Upper lobe of left lung (tissue), 6 donors: ENCODE results near the gene EP300. TPM values are rescaled to one million over a fixed set of nuclear protein-coding genes. Genes with fewer than 3 reads are reported as not detected.
"Not testable (repeated sequence)": the region's sequence is repeated elsewhere in the genome, so short reads cannot be mapped to it uniquely, and the experiment has no call there.

ENCODE experiments used
- ATAC-seq, 2 donors: fragments of 200-7000 bp; cut with Tn5 transposase; one replicate each; pipeline ENCODE4 v1.9.1; 2022; ENCODE audit warnings: mild to moderate bottlenecking in 2 of 2, moderate library complexity in 2 of 2; ENCODE audit not compliant: low FRiP score in 2 of 2
- DNase-seq, 2 donors: peaks; one replicate each; pipeline ENCODE4 v3.0.0-alpha.2; 2019 to 2020
- H3K27ac ChIP-seq, 4 donors: fragments of 200-600 bp; sonication (generic); one replicate each; pipeline ENCODE4 v1.5.1; 2016 to 2019
- H3K27me3 ChIP-seq, 4 donors: fragments of 200-600 bp; sonication (generic); one replicate each; pipeline ENCODE4 v1.5.1; 2017 to 2019
- H3K36me3 ChIP-seq, 4 donors: fragments of 200-600 bp; sonication (generic); one replicate each; pipeline ENCODE4 v1.5.1; 2016 to 2019
- H3K4me1 ChIP-seq, 4 donors: fragments of 200-600 bp; sonication (generic); one replicate each; pipeline ENCODE4 v1.5.1; 2018 to 2019
- H3K4me3 ChIP-seq, 4 donors: fragments of 200-600 bp; sonication (generic); one replicate each; pipeline ENCODE4 v1.5.1; 2017 to 2019; ENCODE audit warnings: mild to moderate bottlenecking in 2 of 4, moderate library complexity in 1 of 4
- H3K9me3 ChIP-seq, 4 donors: fragments of 200-600 bp; sonication (generic); one replicate each; pipeline ENCODE4 v1.5.1; 2018 to 2019
- CTCF ChIP-seq, 6 experiments: fragments of 450-650 bp in 4 of 6; fragments of 200-600 bp in 2 of 6; sonication (generic) in 2 of 6; IDR thresholded peaks; one replicate each; pipeline ENCODE4 v1.5.1; 2016 to 2019; ENCODE audit warnings: antibody characterized with exemption in 6 of 6
- EP300 ChIP-seq, 4 donors: sonication (generic); formaldehyde crosslinking; IDR thresholded peaks; one replicate each; pipeline ENCODE4 v1.5.1; 2017; ENCODE audit warnings: antibody characterized with exemption in 4 of 4, control low read depth in 2 of 4
- POLR2A ChIP-seq, 4 donors: fragments of 450-650 bp; IDR thresholded peaks; one replicate each; pipeline ENCODE4 v1.5.1; 2016 to 2017; ENCODE audit warnings: antibody characterized with exemption in 4 of 4, mild to moderate bottlenecking in 2 of 4
- POLR2AphosphoS5 ChIP-seq, 2 donors: sonication (generic); formaldehyde crosslinking; IDR thresholded peaks; one replicate each; pipeline ENCODE4 v1.5.1; 2017; ENCODE audit warnings: antibody characterized with exemption in 2 of 2
- WGBS, 2 donors: methylation state at CpG; one replicate each; pipeline ENCODE4 v1.1.5; 2017 to 2018; 5-methylcytosine and 5-hydroxymethylcytosine counted together
- total RNA-seq, 6 donors: library from RNA; depleted of rRNA in 4 of 6; stranded (reverse); fragments of >200 nt in 4 of 6; gene quantifications; one replicate each; pipeline versions ENCODE4 v1.1.0 to v1.2.1, GENCODE V29; 2016 to 2021
- donor health status: DM: no; HTN: no; CAD: no; lungs with moderate emphysema.
- donor health status: DM: no; HTN: yes; CAD: no; lungs with severe emphysema.

The EP300 gene
- total RNA-seq, 6 donors from 2014 or later, result 66.3 to 257 (median 86.1) TPM

- Histone ChIP-seq H3K4me3 (no peak overlapping the region), H3K36me3 (peaks cover 57 to 100% (median 86%) of the 10 kb centered on the region in 4 donors), H3K4me1 (peaks cover 0 to 11% (median 0%) of the 10 kb centered on the region in 4 donors), H3K27ac (peak overlapping the region in 3 of 4 donors; percentile 32 to 66 (median 40)), H3K9me3 (no peaks in the 10 kb centered on the region), H3K27me3 (no peaks in the 10 kb centered on the region)
- no peak for TF ChIP-seq POLR2AphosphoS5 (IDR thresholded peaks at IDR 0.05)
- TF ChIP-seq POLR2A (IDR thresholded peaks at IDR 0.05), result no peak
- no peak for TF ChIP-seq CTCF (IDR thresholded peaks at IDR 0.05)
- no peak for TF ChIP-seq EP300 (IDR thresholded peaks at IDR 0.05)
- WGBS, 2 donors, result 64 to 65% methylated on average over 3 of the region's 3 CpGs
- DNase-seq, result no peak
- ATAC-seq, result peak in 1 of 2 donors; percentile 82
Measured at GRCh38 chr22:41171996-41172395, 79.6 kb downstream of the EP300 start.

GRCh38 chr22:41175546-41175945 is 83.2 kb downstream of the EP300 start:
- ATAC-seq, result no peak
- 45 to 48% methylated on average over 2 of the region's 2 CpGs for WGBS, 2 donors
- peaks cover 0 to 11% (median 0%) of the 10 kb centered on the region in 4 donors for H3K4me1 ChIP-seq
- DNase-seq, result no peak
- H3K27ac ChIP-seq, result peak overlapping the region in 1 of 4 donors; percentile 0
- H3K9me3 ChIP-seq, result no peaks in the 10 kb centered on the region
- no peak overlapping the region for H3K4me3 ChIP-seq
- peaks cover 52 to 100% (median 85%) of the 10 kb centered on the region in 4 donors for H3K36me3 ChIP-seq
- TF ChIP-seq POLR2AphosphoS5 (IDR thresholded peaks at IDR 0.05), result no peak
- no peaks in the 10 kb centered on the region for H3K27me3 ChIP-seq

- H3K27ac ChIP-seq, result no peak overlapping the region
- no peaks in the 10 kb centered on the region for H3K27me3 ChIP-seq
- TF ChIP-seq POLR2AphosphoS5 (IDR thresholded peaks at IDR 0.05), result no peak
- no peaks in the 10 kb centered on the region for H3K9me3 ChIP-seq
- H3K36me3 ChIP-seq, result peaks cover 49 to 85% (median 73%) of the 10 kb centered on the region in 4 donors
- H3K4me3 ChIP-seq, result no peak overlapping the region
- 88 to 90% methylated on average over 12 to 15 of the region's 15 CpGs for WGBS, 2 donors
- ATAC-seq (peak in 1 of 2 donors; percentile 11), DNase-seq (peak in 1 of 2 donors; percentile 46)
- H3K4me1 ChIP-seq, result peaks cover 0 to 11% (median 6%) of the 10 kb centered on the region in 4 donors
Measured at GRCh38 chr22:41177040-41177621, 84.7 kb downstream of the EP300 start.

- H3K36me3 ChIP-seq, result peaks cover 48 to 78% (median 67%) of the 10 kb centered on the region in 4 donors
- TF ChIP-seq EP300 (IDR thresholded peaks at IDR 0.05), result no peak
- TF ChIP-seq CTCF (IDR thresholded peaks at IDR 0.05), result no peak
- H3K27me3 ChIP-seq, result no peaks in the 10 kb centered on the region
- H3K4me1 ChIP-seq, result peaks cover 0 to 8% (median 6%) of the 10 kb centered on the region in 4 donors
- no peaks in the 10 kb centered on the region for H3K9me3 ChIP-seq
- 90 to 95% methylated on average over 4 to 9 of the region's 9 CpGs for WGBS, 2 donors
- no peak overlapping the region for H3K4me3 ChIP-seq
- no peak for ATAC-seq
- no peak overlapping the region for H3K27ac ChIP-seq
- DNase-seq, result peak in 1 of 2 donors; percentile 46
Measured at GRCh38 chr22:41177622-41178424, 85.4 kb downstream of the EP300 start.

- 80 to 82% methylated on average over 8 of the region's 8 CpGs for WGBS, 2 donors
Measured at GRCh38 chr22:41178425-41178975, 86.1 kb downstream of the EP300 start.

GRCh38 chr22:41180362-41180761 is 88.0 kb downstream of the EP300 start:
- ATAC-seq, H3K4me1 ChIP-seq: not testable (repeated sequence)

More at GRCh38 chr22:41178425-41178975, 86.1 kb downstream of the EP300 start:
- Histone ChIP-seq H3K27ac (no peak overlapping the region), H3K36me3 (peaks cover 45 to 72% (median 60%) of the 10 kb centered on the region in 4 donors), H3K4me1 (peaks cover 0 to 8% (median 6%) of the 10 kb centered on the region in 4 donors), H3K27me3 (no peaks in the 10 kb centered on the region), H3K4me3 (no peak overlapping the region), H3K9me3 (no peaks in the 10 kb centered on the region)
- no peak for DNase-seq
- ATAC-seq, result peak in 1 of 2 donors; percentile 12
- TF ChIP-seq EP300 (IDR thresholded peaks at IDR 0.05), result no peak
- no peak for TF ChIP-seq POLR2A (IDR thresholded peaks at IDR 0.05)
- TF ChIP-seq CTCF (IDR thresholded peaks at IDR 0.05), result no peak
- TF ChIP-seq POLR2AphosphoS5 (IDR thresholded peaks at IDR 0.05), result no peak

More at GRCh38 chr22:41180362-41180761, 88.0 kb downstream of the EP300 start:
- not testable (repeated sequence) for H3K4me3 ChIP-seq, H3K27me3 ChIP-seq, H3K27ac ChIP-seq, H3K9me3 ChIP-seq, DNase-seq
- 94 to 98% methylated on average over 6 of the region's 6 CpGs for WGBS, 2 donors
- H3K36me3 ChIP-seq, result peaks cover 34 to 53% (median 44%) of the 10 kb centered on the region in 4 donors
